Measurements from ENCODE around the gene ANKFN1.

- TF ChIP-seq CTCF (IDR thresholded peaks at IDR 0.05) (no peak), POLR2A (IDR thresholded peaks at IDR 0.05) (no peak)
Observed at GRCh38 chr17:56292010-56292409, 138.7 kb downstream of the ANKFN1 start.
